Fibroblast of skin of right biceps (primary cell): ENCODE measurements around the gene SCAPER.

Experiments
- DNase-seq: peaks from one replicate; pipeline ENCODE4 v3.0.0-alpha.2; 2013

The SCAPER gene, protein sequence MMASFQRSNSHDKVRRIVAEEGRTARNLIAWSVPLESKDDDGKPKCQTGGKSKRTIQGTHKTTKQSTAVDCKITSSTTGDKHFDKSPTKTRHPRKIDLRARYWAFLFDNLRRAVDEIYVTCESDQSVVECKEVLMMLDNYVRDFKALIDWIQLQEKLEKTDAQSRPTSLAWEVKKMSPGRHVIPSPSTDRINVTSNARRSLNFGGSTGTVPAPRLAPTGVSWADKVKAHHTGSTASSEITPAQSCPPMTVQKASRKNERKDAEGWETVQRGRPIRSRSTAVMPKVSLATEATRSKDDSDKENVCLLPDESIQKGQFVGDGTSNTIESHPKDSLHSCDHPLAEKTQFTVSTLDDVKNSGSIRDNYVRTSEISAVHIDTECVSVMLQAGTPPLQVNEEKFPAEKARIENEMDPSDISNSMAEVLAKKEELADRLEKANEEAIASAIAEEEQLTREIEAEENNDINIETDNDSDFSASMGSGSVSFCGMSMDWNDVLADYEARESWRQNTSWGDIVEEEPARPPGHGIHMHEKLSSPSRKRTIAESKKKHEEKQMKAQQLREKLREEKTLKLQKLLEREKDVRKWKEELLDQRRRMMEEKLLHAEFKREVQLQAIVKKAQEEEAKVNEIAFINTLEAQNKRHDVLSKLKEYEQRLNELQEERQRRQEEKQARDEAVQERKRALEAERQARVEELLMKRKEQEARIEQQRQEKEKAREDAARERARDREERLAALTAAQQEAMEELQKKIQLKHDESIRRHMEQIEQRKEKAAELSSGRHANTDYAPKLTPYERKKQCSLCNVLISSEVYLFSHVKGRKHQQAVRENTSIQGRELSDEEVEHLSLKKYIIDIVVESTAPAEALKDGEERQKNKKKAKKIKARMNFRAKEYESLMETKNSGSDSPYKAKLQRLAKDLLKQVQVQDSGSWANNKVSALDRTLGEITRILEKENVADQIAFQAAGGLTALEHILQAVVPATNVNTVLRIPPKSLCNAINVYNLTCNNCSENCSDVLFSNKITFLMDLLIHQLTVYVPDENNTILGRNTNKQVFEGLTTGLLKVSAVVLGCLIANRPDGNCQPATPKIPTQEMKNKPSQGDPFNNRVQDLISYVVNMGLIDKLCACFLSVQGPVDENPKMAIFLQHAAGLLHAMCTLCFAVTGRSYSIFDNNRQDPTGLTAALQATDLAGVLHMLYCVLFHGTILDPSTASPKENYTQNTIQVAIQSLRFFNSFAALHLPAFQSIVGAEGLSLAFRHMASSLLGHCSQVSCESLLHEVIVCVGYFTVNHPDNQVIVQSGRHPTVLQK (N-terminal part only)

DNA sequence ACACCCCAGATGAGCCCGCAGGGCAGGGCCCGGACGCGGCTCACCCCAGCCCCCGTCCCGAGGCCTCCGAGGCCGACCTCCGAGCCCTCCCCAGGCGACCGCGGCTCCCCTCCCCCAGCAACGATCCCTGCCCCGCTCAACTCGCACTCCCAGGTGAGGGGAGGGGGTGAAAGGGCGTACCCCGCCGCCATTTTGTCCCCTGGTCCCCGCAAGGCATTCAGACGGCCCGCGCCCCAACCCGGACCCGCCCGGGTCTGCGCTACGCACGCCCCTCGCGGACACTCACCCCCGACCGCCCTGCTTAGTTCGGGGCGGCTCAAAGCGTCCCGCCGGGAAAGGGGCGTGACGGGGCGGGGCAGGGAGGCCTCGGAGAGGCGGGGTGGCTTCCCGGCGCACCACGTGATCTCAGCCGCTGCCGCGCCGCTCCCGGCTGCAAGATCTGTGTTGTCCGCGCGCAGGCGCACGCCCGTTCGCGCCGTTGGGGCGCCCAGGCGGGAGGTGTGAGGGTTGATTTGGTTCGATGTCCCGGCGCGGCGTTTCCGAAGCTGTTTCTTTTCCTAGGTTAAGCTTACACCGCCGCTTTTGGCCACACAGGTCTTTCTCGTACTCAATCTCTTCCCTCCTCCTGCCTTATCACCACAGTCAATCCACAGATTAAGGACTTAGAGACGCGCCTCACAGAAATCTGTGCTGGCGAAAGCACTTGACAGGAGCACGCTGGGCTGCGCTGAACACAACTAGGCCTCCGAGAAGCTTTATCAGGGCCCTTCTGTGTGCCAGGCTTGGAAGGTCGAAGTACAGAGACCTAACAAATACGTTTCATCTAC lies at the start of gene SCAPER:
TSS of gene SCAPER (minus strand) at position 328 of the 827 bp plus-strand sequence. CDS start 21,523 bp downstream, outside the sequence.
- peak; percentile 89 for DNase-seq

DNA sequence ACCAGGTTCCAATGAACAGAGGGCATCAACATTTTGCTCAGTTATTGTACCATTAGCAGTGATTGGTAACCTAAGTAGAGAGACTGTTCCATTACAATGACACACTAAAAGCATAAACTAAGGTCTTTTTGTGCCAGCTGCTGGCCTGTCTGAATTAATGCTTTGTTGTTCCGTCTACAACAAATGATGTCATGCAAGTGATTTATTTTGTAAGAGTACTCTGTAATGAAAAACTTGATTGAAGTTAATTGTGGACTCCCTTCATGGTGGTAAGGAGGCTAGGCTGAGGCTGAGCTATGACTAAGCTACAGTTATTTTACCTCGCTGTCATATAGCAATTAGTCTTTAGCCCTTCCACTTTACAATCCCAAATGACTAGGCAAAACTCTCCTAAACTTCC lies 49.6 kb upstream of the SCAPER start:
- DNase-seq: peak; percentile 23

DNA sequence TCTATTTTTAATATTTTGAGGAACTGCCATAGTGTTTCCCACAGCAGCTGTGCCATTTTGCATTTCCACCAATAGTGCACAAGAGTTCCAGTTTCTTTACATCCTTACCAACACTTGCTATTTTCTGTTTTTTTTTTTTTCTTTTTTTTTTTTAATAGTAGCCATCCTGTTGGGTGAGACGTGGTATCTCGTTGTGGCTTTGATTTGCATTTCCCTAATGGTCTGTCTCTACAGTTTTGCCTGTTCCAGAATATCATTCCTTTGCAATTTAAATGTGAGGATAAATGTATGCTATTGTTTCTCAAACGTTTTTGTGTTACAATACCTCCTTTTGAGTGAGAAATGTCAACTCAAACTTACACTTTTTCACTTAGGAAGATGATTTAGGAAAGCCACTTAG lies 48.8 kb upstream of the SCAPER start:
- no peak for DNase-seq

DNA sequence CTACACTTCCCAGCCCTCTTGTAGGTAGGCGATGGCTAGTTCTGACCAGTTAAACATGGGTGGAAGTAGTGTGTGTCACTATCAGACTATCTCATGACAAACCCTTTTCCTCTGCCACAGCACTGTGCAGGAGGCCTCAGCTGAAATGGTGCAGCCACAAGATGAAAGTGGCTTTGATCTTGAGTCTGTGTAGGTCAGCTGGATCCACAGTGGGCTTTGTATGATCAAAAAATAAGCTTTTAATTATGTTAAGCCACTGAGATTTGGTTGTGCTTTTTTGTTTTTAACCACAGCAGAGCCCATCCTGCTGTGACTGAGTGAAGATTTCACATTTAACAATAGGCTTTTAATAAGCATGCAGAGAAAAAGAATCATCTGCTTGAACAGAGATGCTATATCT lies 46.1 kb upstream of the SCAPER start:
- DNase-seq: no peak

DNA sequence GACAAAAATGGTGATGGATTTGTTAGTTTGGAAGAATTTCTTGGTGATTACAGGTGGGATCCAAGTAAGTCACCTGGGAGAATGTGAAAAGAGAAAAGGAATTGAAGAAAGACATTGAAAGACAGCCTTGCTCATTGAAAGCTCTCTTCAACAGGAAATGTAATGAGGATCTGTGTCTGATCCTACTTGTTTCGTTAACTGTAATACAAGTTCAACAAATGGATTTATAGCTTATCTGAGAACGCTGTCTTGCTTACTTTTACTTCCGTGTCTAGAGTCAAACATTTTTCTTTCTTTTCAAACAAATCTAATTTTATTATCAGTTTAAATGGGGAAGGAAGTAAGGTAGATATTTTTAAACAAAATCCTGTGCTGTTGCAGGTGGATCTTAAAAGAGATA lies 42.3 kb upstream of the SCAPER start:
- no peak for DNase-seq

DNA sequence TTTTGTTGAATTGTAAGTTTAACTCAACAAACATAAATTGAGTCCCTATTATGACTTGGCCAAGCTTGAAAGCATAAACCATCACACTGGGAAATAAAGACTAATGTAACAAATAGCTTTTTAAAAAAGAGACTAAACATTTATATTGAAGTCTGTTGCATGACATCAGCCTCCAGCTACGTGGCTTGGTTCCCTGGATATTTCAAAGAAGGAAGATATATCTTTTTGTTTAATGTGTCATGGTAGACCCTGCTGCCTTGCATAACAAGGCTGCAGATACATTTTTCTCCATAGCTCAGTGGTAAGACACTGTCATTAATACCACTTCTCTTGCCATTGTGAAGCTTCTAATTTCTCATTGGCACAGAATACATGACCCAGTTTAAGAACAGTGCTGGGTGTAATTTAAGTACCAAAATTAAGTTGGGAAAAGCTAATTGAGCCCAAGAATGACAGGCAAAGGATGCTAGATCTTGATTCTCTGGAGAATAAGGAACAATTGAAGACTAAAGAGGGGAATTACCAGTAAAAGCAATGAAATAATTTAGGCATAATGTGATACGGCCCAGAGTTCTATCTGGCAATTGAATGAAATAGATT lies 40.5 kb upstream of the SCAPER start:
- DNase-seq: peak; percentile 25

DNA sequence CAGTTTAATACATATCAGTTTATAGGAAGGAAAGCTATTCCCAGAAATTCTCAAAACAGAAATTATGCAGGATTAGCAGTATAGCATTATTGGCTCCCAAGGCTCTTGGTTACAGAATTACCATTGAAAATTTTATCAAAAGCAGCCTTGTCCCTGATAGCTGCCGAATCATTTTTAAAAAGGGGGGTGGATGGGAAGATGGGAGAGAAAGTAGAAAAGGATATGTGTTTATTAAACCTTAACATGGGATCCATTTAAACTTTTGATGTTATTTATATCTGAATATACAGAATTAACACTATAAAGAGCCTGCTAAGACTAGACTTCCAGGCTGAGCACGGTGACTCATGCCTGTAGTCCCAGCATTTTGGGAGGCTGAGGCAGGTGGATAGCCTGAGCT lies 37.2 kb upstream of the SCAPER start:
- DNase-seq: no peak

DNA sequence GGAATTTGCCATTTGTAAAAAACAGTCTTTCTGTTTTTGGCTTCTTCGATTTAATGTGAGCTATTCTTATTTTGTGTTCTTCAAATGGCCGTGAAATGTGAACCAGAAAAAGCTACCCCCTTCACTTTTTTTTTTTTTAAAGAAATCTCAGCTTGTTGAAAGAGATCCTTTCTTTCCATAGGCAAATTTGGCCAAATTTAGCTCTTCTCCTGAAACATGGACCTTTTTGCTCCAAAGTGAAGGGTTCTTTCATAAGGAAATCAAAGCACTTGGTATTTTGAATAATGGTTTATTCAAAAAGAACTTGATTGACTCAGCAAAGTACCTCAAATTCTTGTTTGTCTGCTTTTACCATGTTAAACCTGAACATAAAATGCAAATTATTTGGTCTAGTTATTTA lies 36.5 kb upstream of the SCAPER start:
- no peak for DNase-seq

DNA sequence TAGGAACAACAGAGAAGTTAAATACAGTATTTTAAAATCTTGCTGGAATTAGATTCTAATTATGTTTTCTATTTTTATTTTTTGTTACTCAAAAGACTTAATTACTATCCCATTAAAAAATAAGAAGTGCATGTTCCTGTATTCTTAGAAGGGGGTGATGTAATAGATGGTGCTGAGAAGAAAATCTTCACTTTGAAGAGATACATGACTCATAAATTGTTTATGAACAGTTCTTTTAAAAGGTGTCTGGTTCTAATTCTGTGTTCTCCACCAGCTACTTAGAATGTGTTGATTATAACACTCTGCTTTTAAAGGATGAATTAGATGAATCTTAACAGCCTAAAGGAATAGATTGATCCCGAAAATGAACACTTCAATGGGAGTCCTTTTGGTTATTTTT lies 34.6 kb upstream of the SCAPER start:
- DNase-seq: no peak

DNA sequence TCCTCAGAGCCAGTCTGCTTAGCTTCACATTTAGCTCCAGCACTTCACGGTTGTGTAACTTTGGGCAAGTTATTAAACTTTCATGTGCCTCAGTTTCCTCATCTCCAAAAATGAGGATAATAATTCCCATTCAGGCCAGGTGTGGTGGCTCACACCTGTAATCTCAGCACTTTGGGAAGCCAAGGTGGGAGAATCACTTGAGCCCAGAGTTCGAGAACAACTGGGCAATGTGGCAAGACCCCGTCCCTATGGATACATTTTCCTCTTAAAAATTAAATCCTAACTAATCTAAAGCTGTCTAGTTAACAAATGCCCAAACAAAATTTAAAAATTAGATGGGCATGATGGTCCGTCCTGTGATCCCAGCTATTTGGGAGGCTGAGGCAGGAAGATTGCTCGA lies 33.6 kb upstream of the SCAPER start:
- no peak for DNase-seq

DNA sequence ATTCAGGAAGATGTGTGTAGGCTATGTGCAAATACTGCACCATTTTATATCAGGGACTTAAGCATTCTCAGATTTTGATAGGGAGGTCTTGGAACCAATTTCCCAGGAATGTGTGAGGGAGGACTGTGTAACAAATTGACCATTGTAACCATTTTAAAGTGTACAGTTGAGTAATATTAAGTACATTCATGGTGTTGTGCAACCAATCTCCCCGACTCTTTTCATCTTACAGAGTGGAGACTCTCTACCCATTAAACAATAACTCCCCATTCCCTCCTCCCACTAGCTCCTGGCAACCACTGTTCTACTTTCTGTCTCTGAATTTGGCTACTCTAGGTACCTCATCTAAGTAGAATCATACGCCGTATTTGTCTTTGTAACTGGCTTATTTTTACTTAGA lies 31.5 kb upstream of the SCAPER start:
- no peak for DNase-seq

DNA sequence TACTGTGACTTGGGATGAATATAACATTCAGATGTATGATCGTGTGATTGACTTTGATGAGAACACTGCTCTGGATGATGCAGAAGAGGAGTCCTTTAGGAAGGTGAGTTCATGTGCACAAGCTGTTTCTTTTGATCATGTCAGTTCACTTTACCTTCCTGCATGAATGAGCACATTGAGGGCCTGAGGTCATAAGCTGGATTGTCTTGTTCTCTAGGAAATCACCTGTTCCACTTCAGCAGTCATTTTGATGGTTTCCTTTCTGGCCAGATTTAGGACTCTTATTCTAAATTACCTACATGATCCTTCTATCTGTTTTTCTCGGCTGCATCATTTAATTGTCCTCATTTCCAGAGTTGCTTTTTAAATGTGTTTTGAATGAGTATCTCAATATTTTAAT lies 30.5 kb upstream of the SCAPER start:
- DNase-seq: no peak

DNA sequence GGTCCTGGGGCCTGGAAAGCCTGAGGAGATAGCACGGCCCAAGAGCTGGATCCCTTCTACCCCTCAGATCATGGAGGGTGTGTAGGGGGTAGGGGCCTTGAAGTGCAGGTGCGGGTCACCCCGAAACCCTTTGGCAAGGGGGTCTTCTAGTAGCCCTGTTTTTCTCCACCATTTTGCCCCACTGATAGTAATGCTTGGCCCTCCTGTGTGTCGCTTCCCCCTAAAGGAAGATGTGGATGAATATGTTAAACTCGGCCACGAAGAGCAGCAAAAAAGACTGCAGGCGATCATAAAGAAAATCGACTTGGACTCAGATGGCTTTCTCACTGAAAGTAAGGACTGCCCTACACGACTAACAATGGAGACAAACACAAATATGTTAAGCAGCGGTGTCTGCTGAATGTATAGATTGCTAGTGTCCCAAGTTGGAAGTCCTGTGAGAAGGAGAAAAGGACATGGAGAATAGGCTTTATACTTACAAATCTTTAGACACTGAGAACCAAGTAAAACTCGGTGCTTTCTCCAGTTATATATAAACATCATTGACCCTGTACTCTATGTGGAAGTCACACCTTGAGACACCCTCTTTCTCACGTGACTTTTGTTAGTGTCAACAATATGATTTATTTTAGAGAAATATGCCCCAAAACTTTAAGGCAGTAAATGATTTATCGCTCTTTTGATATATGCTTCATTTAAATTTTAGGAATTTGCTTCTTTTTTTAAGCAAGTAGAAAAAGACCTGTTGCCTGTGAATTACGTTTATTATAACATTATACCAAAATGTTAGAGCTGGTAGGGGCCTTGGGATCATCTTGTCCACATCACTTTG lies 27.2 kb upstream of the SCAPER start:
- peak; percentile 30 for DNase-seq

DNA sequence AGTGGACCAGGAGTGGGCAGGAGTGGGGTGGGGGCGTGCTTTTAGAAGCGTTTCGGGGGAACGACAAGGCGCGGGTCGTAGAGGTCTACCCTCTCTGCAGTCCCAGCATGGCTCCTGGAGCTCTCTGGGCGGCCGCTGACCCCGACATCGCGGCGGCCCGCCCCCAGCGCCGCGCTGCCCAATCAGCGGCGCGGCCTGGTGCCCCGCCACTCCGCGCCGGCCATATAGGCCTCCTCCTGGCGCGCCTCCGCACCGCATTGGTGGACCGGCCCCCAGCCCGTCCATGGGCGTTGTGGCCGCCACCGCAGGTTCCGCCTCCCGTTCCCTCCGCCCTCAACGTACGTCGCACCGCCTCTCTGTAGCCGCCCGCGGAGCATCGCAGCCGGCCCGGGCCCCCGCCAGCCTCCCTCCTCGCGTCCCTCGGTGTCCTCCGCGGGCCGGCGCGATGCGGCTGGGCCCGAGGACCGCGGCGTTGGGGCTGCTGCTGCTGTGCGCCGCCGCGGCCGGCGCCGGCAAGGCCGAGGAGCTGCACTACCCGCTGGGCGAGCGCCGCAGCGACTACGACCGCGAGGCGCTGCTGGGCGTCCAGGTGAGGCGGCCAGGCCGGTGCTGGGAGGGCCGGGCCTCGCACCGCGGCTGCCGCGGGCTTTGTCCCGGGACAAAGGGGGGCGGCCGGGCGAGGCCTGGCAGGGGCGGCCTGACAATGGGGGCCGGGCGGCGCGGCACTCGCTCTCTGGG lies 26.4 kb upstream of the SCAPER start, which contains the start of gene RCN2:
TSS of gene RCN2 (plus strand) at position 353 of the 738 bp plus-strand sequence. CDS start at position 446, 93 bp downstream.
- peak; percentile 95 for DNase-seq

DNA sequence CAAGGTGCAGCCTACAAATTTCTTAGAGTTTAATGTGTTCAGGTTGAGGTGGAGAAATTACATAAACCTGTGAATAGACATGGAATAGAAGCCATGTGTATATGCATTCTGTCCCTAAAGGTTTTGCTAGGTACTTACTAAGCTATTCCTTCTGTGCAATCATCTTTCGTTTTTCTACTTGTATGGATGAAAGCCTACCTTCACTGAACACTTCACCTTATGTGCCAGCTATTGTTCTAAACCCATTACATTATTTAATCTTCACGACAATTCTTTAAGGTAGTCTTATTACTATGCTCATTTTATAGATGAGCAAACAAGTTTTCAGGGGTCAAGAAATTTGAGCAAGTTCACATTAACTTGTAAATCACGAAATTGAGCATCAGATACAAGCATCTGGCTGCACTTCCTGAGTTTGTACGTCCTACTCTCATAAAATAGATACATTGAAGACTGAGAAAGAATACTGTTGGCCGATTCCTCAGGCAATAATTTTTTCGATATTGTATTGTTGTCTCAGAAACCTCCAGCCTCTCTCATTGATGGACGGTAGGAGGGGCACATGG lies 25.8 kb upstream of the SCAPER start:
- DNase-seq: no peak

DNA sequence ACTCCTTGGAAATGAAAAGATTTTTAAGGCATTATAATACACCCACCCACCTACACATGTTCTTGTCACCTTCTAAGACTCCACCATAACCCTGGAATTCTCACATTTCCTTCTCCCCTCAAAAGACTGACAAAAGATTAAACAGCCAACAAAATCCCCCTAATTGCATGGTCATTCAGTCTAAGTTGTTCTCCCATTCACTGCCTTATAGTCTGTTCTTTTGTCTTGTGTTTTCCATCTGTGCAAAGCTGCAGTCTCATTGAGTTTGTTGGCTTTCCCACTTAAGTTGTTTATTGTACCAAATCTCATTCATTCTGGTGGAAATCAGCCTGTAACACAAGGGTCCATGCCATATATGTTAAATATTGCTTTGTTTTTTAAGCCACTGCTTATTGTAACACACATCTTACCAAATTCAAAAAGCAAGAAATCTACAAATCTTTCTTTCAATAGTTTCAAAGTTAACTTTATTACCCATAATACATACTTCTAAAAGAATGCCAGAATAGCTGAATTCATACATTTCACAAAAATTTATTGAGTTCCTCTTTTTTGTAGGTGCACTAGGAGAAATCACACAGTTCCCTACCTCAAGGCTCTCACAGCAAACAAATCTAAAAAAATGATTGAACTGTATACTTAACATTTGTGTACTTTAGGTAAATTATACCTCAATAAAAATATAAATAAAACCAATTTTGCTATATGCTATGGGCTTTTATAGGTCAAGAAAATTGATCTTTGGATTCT lies 24.0 kb upstream of the SCAPER start:
- DNase-seq: no peak

DNA sequence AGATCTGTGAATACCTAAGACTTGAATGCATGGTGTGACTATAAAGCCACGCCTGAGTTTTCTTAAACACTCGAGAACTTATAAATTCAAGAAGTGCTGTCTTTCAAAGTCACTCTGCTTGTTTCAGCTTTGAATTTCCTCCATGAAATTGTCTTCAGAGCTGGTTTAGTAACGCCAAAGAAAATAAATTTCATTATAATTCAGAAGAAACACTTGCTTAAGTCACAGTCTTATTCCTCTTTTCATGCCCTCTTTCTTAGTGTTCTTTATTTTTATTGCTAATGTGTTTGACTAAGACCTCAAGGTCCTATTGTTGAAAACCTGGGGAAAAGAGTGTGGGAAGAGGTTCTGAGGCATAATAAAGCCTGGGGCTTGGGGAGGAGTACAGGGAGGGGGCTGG lies 23.1 kb upstream of the SCAPER start:
- DNase-seq: no peak

DNA sequence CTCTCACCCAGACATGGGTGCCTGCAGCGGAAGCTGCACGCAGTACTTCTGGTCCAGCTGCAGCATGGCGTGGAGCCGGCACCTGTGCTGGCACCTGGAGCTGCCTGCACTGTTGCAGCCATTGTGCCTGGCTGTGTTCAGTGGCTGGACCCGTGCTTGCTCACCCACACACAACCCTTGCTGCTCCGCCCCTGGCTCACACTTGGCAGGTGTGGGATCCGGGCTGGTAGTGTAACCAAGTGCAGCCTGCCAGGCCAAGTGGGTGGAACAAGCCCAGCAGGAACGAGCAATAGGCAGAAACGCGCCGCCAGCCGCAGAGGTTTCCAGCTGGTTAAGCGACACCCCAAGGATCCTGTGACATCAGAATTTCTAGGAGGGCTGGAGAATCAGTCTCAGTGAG lies 11.2 kb upstream of the SCAPER start:
- DNase-seq: no peak

DNA sequence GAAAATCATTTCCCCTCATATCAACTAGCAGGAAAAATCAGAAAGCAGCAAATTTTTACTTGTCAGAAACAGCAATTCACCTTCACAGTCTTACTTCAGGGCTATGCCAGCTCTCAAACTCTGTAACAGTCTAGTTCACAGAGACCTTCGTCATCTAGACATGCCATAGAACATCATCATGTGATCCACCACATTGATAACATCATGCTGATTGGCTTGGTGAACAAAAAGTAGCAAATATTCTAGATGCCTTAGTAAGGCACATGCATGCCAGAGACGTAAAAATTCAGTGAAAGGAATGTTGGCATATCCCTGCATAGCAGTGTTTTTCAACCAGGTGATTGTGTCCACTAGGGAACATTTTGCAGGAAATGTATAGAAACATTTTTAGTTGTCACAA lies 8.6 kb upstream of the SCAPER start:
- no peak for DNase-seq
